Thyroid gland (tissue), 4 donors: Measurements from ENCODE around the gene CHI3L2. TPM values are rescaled to one million over a fixed set of nuclear protein-coding genes. Genes with fewer than 3 reads are reported as not detected.

Experiments used
- DNase-seq, 2 donors: peaks; one replicate each; pipeline ENCODE4 v3.0.0-alpha.2; 2019
- H3K27ac ChIP-seq, 3 donors: fragments of 200-600 bp; sonication (generic); 1 replicate in 2 of 3; 2 replicates in 1 of 3; pipeline ENCODE4 v1.5.1; 2016 to 2019; ENCODE audit warnings: mild to moderate bottlenecking in 1 of 3, moderate library complexity in 1 of 3
- H3K27me3 ChIP-seq: fragments of 200-600 bp; sonication (generic); one replicate; pipeline ENCODE4 v1.5.1; 2019
- H3K36me3 ChIP-seq, 2 donors: fragments of 200-600 bp; sonication (generic); one replicate each; pipeline ENCODE4 v1.5.1; 2016 to 2019
- H3K4me1 ChIP-seq, 2 donors: fragments of 200-600 bp; sonication (generic); one replicate each; pipeline ENCODE4 v1.5.1; 2017 to 2019
- H3K4me3 ChIP-seq, 3 donors: fragments of 200-600 bp; sonication (generic); replicated peaks in 1 of 3; 1 replicate in 2 of 3; 2 replicates in 1 of 3; pipeline ENCODE4 v1.5.1; 2016; ENCODE audit warnings: mild to moderate bottlenecking in 1 of 3
- H3K9me3 ChIP-seq: fragments of 200-600 bp; sonication (generic); one replicate; pipeline ENCODE4 v1.5.1; 2017
- POLR2A ChIP-seq, 2 donors: fragments of 450-650 bp; IDR thresholded peaks; one replicate each; pipeline ENCODE4 v1.6.1; 2017; ENCODE audit warnings: antibody characterized with exemption in 2 of 2, mild to moderate bottlenecking in 2 of 2, moderate library complexity in 1 of 2
- WGBS, 2 donors: methylation state at CpG; one replicate each; pipeline ENCODE4 v1.1.5; 2017; 5-methylcytosine and 5-hydroxymethylcytosine counted together
- intact Hi-C: fragments of 100-400 bp; cut with DNase I; formaldehyde crosslinking; loops from one replicate; pipeline ENCODE4 v1.15.1; 2023
- total RNA-seq, 4 donors: library from RNA; depleted of rRNA; stranded (reverse); fragments of >200 nt; gene quantifications; one replicate each; pipeline ENCODE4 v1.2.3, GENCODE V29; 2016
- TF ChIP-seq, protein P1 (sequence below), 6 experiments: fragments of 200-600 bp in 3 of 6; fragments of 450-650 bp in 3 of 6; sonication (generic) in 3 of 6; IDR thresholded peaks; one replicate each; pipeline ENCODE4 v1.5.1; 2016 to 2019; ENCODE audit warnings: antibody characterized with exemption in 6 of 6, mild to moderate bottlenecking in 2 of 6, inconsistent platforms in 1 of 6, moderate library complexity in 1 of 6

Gene CHI3L2
- total RNA-seq, 4 donors from 2014 or later: 4.2 to 25.7 (median 11.8) TPM

- no peak overlapping the region for H3K27ac ChIP-seq
- DNase-seq: peak; percentile 40 to 52
- peaks cover 7 to 13% of the 10 kb centered on the region in 2 donors for H3K4me1 ChIP-seq
- whole genome bisulfite sequencing, 2 donors: 65 to 69% methylated on average over 4 of the region's 4 CpGs
- no peaks in the 10 kb centered on the region for H3K9me3 ChIP-seq
- H3K4me3 ChIP-seq: no peak overlapping the region
- intact Hi-C loops: no loop called here
- H3K36me3 ChIP-seq: no peaks in the 10 kb centered on the region
- TF ChIP-seq, protein P1, sequence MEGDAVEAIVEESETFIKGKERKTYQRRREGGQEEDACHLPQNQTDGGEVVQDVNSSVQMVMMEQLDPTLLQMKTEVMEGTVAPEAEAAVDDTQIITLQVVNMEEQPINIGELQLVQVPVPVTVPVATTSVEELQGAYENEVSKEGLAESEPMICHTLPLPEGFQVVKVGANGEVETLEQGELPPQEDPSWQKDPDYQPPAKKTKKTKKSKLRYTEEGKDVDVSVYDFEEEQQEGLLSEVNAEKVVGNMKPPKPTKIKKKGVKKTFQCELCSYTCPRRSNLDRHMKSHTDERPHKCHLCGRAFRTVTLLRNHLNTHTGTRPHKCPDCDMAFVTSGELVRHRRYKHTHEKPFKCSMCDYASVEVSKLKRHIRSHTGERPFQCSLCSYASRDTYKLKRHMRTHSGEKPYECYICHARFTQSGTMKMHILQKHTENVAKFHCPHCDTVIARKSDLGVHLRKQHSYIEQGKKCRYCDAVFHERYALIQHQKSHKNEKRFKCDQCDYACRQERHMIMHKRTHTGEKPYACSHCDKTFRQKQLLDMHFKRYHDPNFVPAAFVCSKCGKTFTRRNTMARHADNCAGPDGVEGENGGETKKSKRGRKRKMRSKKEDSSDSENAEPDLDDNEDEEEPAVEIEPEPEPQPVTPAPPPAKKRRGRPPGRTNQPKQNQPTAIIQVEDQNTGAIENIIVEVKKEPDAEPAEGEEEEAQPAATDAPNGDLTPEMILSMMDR (IDR thresholded peaks at IDR 0.05): no peak
- TF ChIP-seq POLR2A (IDR thresholded peaks at IDR 0.05): no peak
- no peaks in the 10 kb centered on the region for H3K27me3 ChIP-seq
Observed at GRCh38 chr1:111267801-111268508, 40.4 kb downstream of the CHI3L2 start.

DNA sequence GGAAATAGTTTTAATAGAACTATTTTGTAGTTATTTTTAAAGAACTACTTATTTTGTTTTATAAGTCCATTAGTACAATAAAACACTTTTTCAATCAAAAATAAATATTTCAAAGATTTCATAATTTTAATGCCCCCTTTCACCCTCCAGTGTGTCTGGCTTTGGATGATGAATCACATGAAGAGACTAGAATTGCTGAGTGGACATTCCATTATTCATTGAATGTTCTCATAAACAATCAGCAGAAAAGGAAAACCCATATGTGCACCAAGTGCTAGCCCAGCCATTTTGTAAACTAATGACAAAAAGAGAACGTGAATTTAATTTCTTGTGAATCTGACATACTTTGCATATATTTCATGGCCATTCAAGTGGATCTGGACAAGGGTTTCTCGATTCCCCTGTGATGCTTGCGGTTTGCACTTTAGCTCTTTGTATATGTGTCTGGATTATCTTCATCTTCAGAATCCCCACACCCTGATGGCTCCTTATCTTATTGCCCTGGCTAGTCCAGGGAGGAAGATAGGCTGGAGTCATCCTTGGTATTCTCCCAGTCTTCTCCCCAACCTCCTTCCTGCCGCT, 42.4 kb downstream of the CHI3L2 start:
- WGBS, 2 donors: 89 to 90% methylated on average over 4 of the region's 4 CpGs
- Histone ChIP-seq H3K36me3 (no peaks in the 10 kb centered on the region), H3K27ac (no peak overlapping the region), H3K4me1 (peaks cover 11 to 13% of the 10 kb centered on the region in 2 donors), H3K27me3 (no peaks in the 10 kb centered on the region), H3K4me3 (no peak overlapping the region), H3K9me3 (no peaks in the 10 kb centered on the region)
- TF ChIP-seq, protein P1 (IDR thresholded peaks at IDR 0.05): no peak
- TF ChIP-seq POLR2A (IDR thresholded peaks at IDR 0.05): no peak
- intact Hi-C loops: no loop called here
- no peak for DNase-seq

DNA sequence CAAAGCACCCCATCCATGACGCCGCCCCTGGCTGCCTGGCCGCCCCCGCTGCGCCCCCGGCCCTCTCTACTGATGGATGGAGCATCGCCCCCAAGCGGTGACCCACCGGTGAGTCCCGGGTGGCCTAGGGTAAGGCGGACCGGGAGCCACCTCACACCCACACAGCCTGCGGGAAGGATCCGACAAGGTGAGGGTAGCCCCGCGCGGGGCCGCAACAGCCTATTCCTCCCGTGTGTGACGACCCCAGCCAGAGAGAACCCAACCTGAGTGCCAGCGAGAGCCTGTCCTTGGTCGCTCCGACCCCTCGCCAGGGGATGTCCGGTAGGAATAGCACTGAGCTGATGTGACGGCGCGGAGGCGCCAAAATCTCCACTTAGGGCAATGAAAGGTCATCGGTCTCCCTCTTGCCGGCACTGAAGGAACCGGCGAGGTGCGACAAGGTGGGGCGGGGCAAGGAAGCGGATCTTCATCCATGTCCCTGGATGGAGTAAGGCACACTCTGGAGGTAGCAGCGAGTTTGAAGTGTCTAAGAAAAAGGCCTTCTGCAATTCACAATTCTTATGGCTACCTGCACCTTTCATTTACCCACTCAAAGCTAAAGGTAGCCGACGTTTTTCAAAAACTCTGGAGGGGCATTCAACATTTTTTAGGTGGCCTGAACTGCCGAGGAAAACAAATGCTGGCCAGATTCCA, 43.4 kb downstream of the CHI3L2 start:
- Histone ChIP-seq H3K36me3 (no peaks in the 10 kb centered on the region), H3K27me3 (no peaks in the 10 kb centered on the region), H3K4me3 (peak overlapping the region in 1 of 3 donors; percentile 4), H3K9me3 (no peaks in the 10 kb centered on the region), H3K4me1 (peaks cover 11 to 20% of the 10 kb centered on the region in 2 donors), H3K27ac (no peak overlapping the region)
- intact Hi-C loops: no loop called here
- DNase-seq: peak; percentile 20 to 47
- TF ChIP-seq, protein P1 (IDR thresholded peaks at IDR 0.05): no peak
- TF ChIP-seq POLR2A (IDR thresholded peaks at IDR 0.05): no peak
- WGBS, 2 donors: 6% methylated on average over 18 to 33 of the region's 40 CpGs

DNA sequence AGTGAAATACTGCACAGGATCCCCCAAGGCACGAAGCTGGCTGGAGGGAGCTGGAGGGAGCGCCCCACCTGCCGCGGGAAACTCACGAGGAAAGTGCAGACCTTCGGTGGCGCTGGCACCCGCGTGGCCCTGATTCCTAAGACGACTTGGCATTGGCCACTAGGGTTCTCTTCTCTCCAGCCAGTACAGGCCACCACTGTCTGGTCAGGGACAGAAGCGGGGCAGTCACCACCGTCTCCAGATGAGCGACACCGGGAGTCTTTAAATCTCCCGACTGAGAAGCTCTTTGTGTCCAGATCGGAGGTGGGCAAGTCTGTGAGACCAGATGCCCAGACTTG, 43.9 kb downstream of the CHI3L2 start:
- H3K27me3 ChIP-seq: no peaks in the 10 kb centered on the region
- WGBS, 2 donors: 32 to 40% methylated on average over 9 to 10 of the region's 16 CpGs
- peaks cover 11 to 20% of the 10 kb centered on the region in 2 donors for H3K4me1 ChIP-seq
- no peaks in the 10 kb centered on the region for H3K36me3 ChIP-seq
- H3K27ac ChIP-seq: no peak overlapping the region
- no peaks in the 10 kb centered on the region for H3K9me3 ChIP-seq
- DNase-seq: no peak
- peak overlapping the region in 1 of 3 donors; percentile 4 for H3K4me3 ChIP-seq
- TF ChIP-seq, protein P1 (IDR thresholded peaks at IDR 0.05): no peak
- TF ChIP-seq POLR2A (IDR thresholded peaks at IDR 0.05): no peak
- intact Hi-C loops: no loop called here

- 77 to 78% methylated on average over 3 of the region's 3 CpGs for WGBS, 2 donors
Observed at GRCh38 chr1:111272081-111272480, 44.6 kb downstream of the CHI3L2 start.

More at GRCh38 chr1:111272081-111272480, 44.6 kb downstream of the CHI3L2 start:
- DNase-seq: no peak
- Histone ChIP-seq H3K9me3 (no peaks in the 10 kb centered on the region), H3K4me3 (no peak overlapping the region), H3K27ac (no peak overlapping the region), H3K4me1 (peaks cover 11 to 20% of the 10 kb centered on the region in 2 donors), H3K36me3 (no peaks in the 10 kb centered on the region), H3K27me3 (no peaks in the 10 kb centered on the region)
- intact Hi-C loops: no loop called here
- TF ChIP-seq, protein P1 (IDR thresholded peaks at IDR 0.05): no peak
- TF ChIP-seq POLR2A (IDR thresholded peaks at IDR 0.05): no peak
